Transverse colon (tissue), 4 donors: ENCODE data around the gene HTR2A. TPM values are rescaled to one million over a fixed set of nuclear protein-coding genes. Genes with fewer than 3 reads are reported as not detected.

ENCODE experiments used
- DNase-seq: peaks from one replicate; pipeline ENCODE4 v3.0.0-alpha.2; 2019
- H3K27ac ChIP-seq, 4 donors: fragments of 200-600 bp; sonication (generic); 2 replicates each; pipeline ENCODE4 v1.5.1; 2016 to 2018; ENCODE audit warnings: inconsistent platforms in 4 of 4
- H3K27me3 ChIP-seq: fragments of 200-600 bp; sonication (generic); 2 replicates; pipeline ENCODE4 v1.5.1; 2017; ENCODE audit warnings: inconsistent platforms
- H3K36me3 ChIP-seq, 4 donors: fragments of 200-600 bp; sonication (generic); 2 replicates each; pipeline ENCODE4 v1.5.1; 2017 to 2019; ENCODE audit warnings: inconsistent platforms in 4 of 4
- H3K4me1 ChIP-seq, 4 donors: fragments of 200-600 bp; sonication (generic); 2 replicates each; pipeline ENCODE4 v1.5.1; 2017 to 2020; ENCODE audit warnings: inconsistent platforms in 4 of 4
- H3K4me3 ChIP-seq, 4 donors: fragments of 200-600 bp; sonication (generic); 1 replicate in 1 of 4; 2 replicates in 3 of 4; pipeline versions ENCODE4 v1.5.1 to v1.6.1; 2017 to 2019; ENCODE audit warnings: inconsistent platforms in 4 of 4
- H3K9me3 ChIP-seq, 2 donors: fragments of 200-600 bp; sonication (generic); 2 replicates each; pipeline ENCODE4 v1.5.1; 2017 to 2019; ENCODE audit warnings: inconsistent platforms in 2 of 2
- EP300 ChIP-seq: sonication (generic); formaldehyde crosslinking; IDR thresholded peaks from one replicate; pipeline ENCODE4 v1.6.1; 2017; ENCODE audit warnings: antibody characterized with exemption, low read depth
- POLR2A ChIP-seq: fragments of 450-650 bp; IDR thresholded peaks from one replicate; pipeline ENCODE4 v1.6.1; 2016; ENCODE audit warnings: antibody characterized with exemption, mild to moderate bottlenecking, moderate library complexity
- POLR2AphosphoS5 ChIP-seq, 3 donors: sonication (generic); formaldehyde crosslinking; IDR thresholded peaks; one replicate each; pipeline ENCODE4 v1.6.1; 2016; ENCODE audit warnings: antibody characterized with exemption in 3 of 3
- WGBS, 2 donors: methylation state at CpG; one replicate each; pipeline ENCODE4 v1.1.5; 2018; ENCODE audit warnings: low coverage in 1 of 2; 5-methylcytosine and 5-hydroxymethylcytosine counted together
- in situ Hi-C, 4 donors: fragments of 200-750 bp; cut with MboI; loops; one replicate each; pipeline versions ENCODE4 v1.15.0 to v1.15.1; 2017; ENCODE audit warnings: low sequenced_read_pairs in 3 of 4, low pct_ligation_motif_present in 1 of 4, low pct_unique_long_range_greater_than_20kb in 1 of 4
- intact Hi-C: fragments of 100-400 bp; cut with DNase I; formaldehyde crosslinking; loops from one replicate; pipeline ENCODE4 v1.15.1; 2023; ENCODE audit warnings: low total_unique reads
- total RNA-seq, 4 donors: library from RNA; depleted of rRNA; stranded (reverse); fragments of >200 nt; gene quantifications; one replicate each; pipeline ENCODE4 v1.1.0, GENCODE V29; 2016
- TF ChIP-seq, protein P1 (sequence below), 5 experiments: fragments of 200-600 bp in 3 of 5; fragments of 450-650 bp in 2 of 5; sonication (generic) in 3 of 5; IDR thresholded peaks; 1 replicate in 2 of 5; 2 replicates in 3 of 5; pipeline ENCODE4 v1.5.1; 2016 to 2017; ENCODE audit warnings: antibody characterized with exemption in 5 of 5, inconsistent platforms in 3 of 5, mild to moderate bottlenecking in 2 of 5, moderate library complexity in 1 of 5

Gene HTR2A
- total RNA-seq, 4 donors from 2014 or later: 0.14 to 0.20 (median 0.16) TPM; not detected in 1

DNA sequence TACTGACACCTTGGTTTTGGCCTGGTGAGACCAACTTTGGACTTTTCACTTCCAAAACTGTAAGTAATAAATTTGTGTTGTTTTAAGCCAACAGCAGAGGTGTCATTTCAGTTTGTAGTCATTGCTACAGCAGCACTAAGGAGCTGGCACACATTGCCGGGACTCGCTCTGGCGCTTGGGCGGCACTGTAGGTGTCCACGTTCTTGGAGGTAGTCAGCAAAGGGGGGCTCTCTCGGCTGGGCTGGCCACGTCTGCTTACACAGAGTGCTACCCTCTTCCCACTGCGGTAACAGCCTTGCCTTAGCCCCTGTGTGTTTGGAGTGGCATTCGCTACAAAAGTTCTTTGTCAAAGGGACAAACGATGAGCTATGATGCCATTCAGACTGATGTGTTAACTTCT, 44.7 kb downstream of the HTR2A start:
- Histone ChIP-seq H3K4me1 (peaks cover 0 to 17% (median 3%) of the 10 kb centered on the region in 4 donors), H3K9me3 (no peaks in the 10 kb centered on the region), H3K4me3 (no peak overlapping the region), H3K27me3 (no peaks in the 10 kb centered on the region), H3K36me3 (no peaks in the 10 kb centered on the region), H3K27ac (no peak overlapping the region)
- intact Hi-C loops (no loop called here), in situ Hi-C loops (no loop called here)
- 86 to 88% methylated on average over 1 to 10 of the region's 10 CpGs for whole genome bisulfite sequencing, 2 donors
- TF ChIP-seq POLR2AphosphoS5 (IDR thresholded peaks at IDR 0.05): no peak
- TF ChIP-seq POLR2A: no peak
- TF ChIP-seq, protein P1, sequence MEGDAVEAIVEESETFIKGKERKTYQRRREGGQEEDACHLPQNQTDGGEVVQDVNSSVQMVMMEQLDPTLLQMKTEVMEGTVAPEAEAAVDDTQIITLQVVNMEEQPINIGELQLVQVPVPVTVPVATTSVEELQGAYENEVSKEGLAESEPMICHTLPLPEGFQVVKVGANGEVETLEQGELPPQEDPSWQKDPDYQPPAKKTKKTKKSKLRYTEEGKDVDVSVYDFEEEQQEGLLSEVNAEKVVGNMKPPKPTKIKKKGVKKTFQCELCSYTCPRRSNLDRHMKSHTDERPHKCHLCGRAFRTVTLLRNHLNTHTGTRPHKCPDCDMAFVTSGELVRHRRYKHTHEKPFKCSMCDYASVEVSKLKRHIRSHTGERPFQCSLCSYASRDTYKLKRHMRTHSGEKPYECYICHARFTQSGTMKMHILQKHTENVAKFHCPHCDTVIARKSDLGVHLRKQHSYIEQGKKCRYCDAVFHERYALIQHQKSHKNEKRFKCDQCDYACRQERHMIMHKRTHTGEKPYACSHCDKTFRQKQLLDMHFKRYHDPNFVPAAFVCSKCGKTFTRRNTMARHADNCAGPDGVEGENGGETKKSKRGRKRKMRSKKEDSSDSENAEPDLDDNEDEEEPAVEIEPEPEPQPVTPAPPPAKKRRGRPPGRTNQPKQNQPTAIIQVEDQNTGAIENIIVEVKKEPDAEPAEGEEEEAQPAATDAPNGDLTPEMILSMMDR (IDR thresholded peaks at IDR 0.05): no peak
- no peak for TF ChIP-seq EP300
- no peak for DNase-seq

DNA sequence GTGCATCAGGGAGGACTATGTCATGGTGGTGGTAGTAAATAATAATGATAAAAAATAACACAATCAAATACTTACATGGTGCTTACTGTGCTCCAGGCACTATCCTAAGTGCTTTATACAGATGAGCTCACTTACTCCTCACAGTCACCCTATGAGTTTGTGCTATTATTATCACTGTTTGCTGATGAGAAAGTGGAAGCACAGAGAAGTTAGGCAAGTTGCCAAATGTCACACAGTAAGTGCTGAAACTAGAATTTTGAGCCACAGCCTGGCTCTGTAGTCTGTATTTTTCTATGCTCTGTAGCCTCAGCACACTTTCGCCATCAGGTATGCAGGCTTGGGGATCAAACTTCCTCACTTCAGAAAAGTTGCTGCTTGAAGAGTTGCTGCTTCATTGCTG, 46.6 kb downstream of the HTR2A start:
- in situ Hi-C loops (no loop called here), intact Hi-C loops (no loop called here)
- TF ChIP-seq POLR2AphosphoS5 (IDR thresholded peaks at IDR 0.05) (no peak), EP300 (no peak), POLR2A (no peak)
- TF ChIP-seq, protein P1 (IDR thresholded peaks at IDR 0.05): no peak
- DNase-seq: no peak
- peaks cover 0 to 3% (median 0%) of the 10 kb centered on the region in 4 donors for H3K4me1 ChIP-seq
- H3K9me3 ChIP-seq: no peaks in the 10 kb centered on the region
- no peak overlapping the region for H3K4me3 ChIP-seq
- H3K27me3 ChIP-seq: no peaks in the 10 kb centered on the region
- no peak overlapping the region for H3K27ac ChIP-seq
- 80 to 100% methylated on average over 1 of the region's 1 CpG for WGBS, 2 donors
- H3K36me3 ChIP-seq: no peaks in the 10 kb centered on the region

DNA sequence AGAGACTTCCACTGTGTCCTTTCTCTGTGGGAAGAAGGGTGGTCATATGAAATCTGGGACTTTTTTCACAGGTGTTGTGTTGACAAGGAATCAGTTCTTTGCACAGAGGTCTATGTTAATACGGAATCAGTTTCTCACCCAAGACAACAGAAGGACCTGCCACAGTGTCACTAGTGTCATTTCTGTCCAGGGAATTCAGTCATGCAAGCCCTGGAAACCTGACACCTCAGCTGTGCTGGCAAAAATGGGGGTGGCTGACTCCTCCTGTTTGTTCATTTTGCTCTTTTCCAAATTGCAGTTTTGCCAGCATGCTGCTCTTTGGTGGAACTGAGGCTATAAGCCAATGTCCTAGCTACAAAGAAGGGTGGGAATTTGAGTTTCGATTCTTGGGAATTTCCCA, 50.1 kb downstream of the HTR2A start:
- no peak overlapping the region for H3K4me3 ChIP-seq
- no peak for DNase-seq
- in situ Hi-C loops: loop anchor here in 2 of 4 donors (25.0 kb wide), 1 partner anchor 916 kb away; no protein-coding TSS in a partner anchor
- H3K36me3 ChIP-seq: no peaks in the 10 kb centered on the region
- no peak overlapping the region for H3K27ac ChIP-seq
- H3K4me1 ChIP-seq: no peaks in the 10 kb centered on the region
- 57 to 70% methylated on average over 1 to 2 of the region's 2 CpGs for WGBS, 2 donors
- H3K9me3 ChIP-seq: no peaks in the 10 kb centered on the region
- H3K27me3 ChIP-seq: no peaks in the 10 kb centered on the region
- intact Hi-C loops: no loop called here
- TF ChIP-seq, protein P1 (IDR thresholded peaks at IDR 0.05): no peak
- TF ChIP-seq POLR2AphosphoS5 (IDR thresholded peaks at IDR 0.05) (no peak), POLR2A (no peak), EP300 (no peak)

DNA sequence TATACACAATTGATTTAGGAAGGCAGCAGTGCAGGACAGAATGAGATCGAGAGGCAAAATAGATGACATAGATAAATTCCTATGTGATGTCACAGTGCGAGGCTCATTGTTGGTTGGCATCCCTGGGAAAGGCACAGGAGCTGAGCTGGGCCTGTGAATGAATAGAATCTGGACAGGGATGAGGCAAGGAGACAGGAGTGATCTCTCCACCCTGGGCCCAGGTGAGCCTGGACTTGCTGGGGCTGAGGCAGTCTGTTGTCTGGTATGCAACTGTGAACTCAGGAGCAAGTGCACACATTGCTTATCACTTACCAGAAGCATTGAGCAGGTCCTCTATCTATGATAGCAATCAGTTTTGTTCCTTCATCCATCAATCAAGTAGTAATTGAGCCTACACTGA, 51.7 kb downstream of the HTR2A start:
- WGBS, 2 donors: 75 to 81% methylated on average over 2 of the region's 2 CpGs
- no peak for TF ChIP-seq POLR2AphosphoS5 (IDR thresholded peaks at IDR 0.05)
- no peak for TF ChIP-seq POLR2A
- TF ChIP-seq, protein P1 (IDR thresholded peaks at IDR 0.05): no peak
- TF ChIP-seq EP300: no peak
- H3K36me3 ChIP-seq: no peaks in the 10 kb centered on the region
- DNase-seq: no peak
- H3K9me3 ChIP-seq: no peaks in the 10 kb centered on the region
- no peak overlapping the region for H3K27ac ChIP-seq
- intact Hi-C loops: no loop called here
- in situ Hi-C loops: loop anchor here in 2 of 4 donors (25.0 kb wide), 1 partner anchor 917 kb away; no protein-coding TSS in a partner anchor
- H3K4me1 ChIP-seq: no peaks in the 10 kb centered on the region
- H3K4me3 ChIP-seq: no peak overlapping the region
- H3K27me3 ChIP-seq: no peaks in the 10 kb centered on the region
